Neural progenitor cell (in vitro differentiated cells): ENCODE results near the gene CTCF. TPM values are rescaled to one million over a fixed set of nuclear protein-coding genes. Genes with fewer than 3 reads are reported as not detected.

Experiments
- DNase-seq: peaks from one replicate; pipeline ENCODE4 v3.0.0-alpha.2; 2016; ENCODE audit warnings: low spot score
- H2AFZ ChIP-seq: fragments of 200-600 bp; sonication (generic); replicated peaks from 2 replicates; pipeline ENCODE4 v1.6.1; 2016; ENCODE audit warnings: antibody characterized with exemption
- H3F3A ChIP-seq: fragments of 200-600 bp; sonication (generic); 2 replicates; pipeline ENCODE4 v1.6.1; 2016; ENCODE audit warnings: antibody characterized with exemption, low read depth
- H3K27ac ChIP-seq: fragments of 200-600 bp; sonication (generic); 2 replicates; pipeline ENCODE4 v1.5.1; 2016; ENCODE audit warnings: mild to moderate bottlenecking
- H3K27me3 ChIP-seq: fragments of 200-600 bp; sonication (generic); 2 replicates; pipeline ENCODE4 v1.6.1; 2016; ENCODE audit warnings: mild to moderate bottlenecking, moderate library complexity
- H3K36me3 ChIP-seq: fragments of 200-600 bp; sonication (generic); 2 replicates; pipeline ENCODE4 v1.5.1; 2016
- H3K4me1 ChIP-seq: fragments of 200-600 bp; sonication (generic); 2 replicates; pipeline ENCODE4 v1.6.1; 2016; ENCODE audit warnings: mixed run types
- H3K4me2 ChIP-seq: fragments of 200-600 bp; sonication (generic); 2 replicates; pipeline ENCODE4 v1.6.1; 2016
- H3K4me3 ChIP-seq: fragments of 200-600 bp; sonication (generic); 2 replicates; pipeline ENCODE4 v1.5.1; 2016
- H3K79me2 ChIP-seq: fragments of 200-600 bp; sonication (generic); 2 replicates; pipeline ENCODE4 v1.6.1; 2016; ENCODE audit warnings: low read depth
- H3K9ac ChIP-seq: fragments of 200-600 bp; sonication (generic); 2 replicates; pipeline ENCODE4 v1.6.1; 2016
- H3K9me3 ChIP-seq: fragments of 200-600 bp; sonication (generic); 2 replicates; pipeline ENCODE4 v1.5.1; 2016; ENCODE audit warnings: low read depth
- H4K20me1 ChIP-seq: fragments of 200-600 bp; sonication (generic); 2 replicates; pipeline ENCODE4 v1.6.1; 2016; ENCODE audit warnings: low read depth
- H3K27ac Mint-ChIP-seq: 3 replicates; pipeline ENCODE4 v1.8.0; 2021; ENCODE audit warnings: mixed read lengths
- H3K27me3 Mint-ChIP-seq: 2 replicates; pipeline ENCODE4 v1.8.0; 2022; ENCODE audit warnings: low read depth, mild to moderate bottlenecking, inconsistent platforms, moderate library complexity, mixed read lengths; ENCODE audit not compliant: insufficient read depth
- H3K36me3 Mint-ChIP-seq: 3 replicates; pipeline ENCODE4 v1.8.0; 2021; ENCODE audit warnings: mixed read lengths
- H3K4me1 Mint-ChIP-seq: 3 replicates; pipeline ENCODE4 v1.8.0; 2021; ENCODE audit warnings: mixed read lengths
- H3K4me3 Mint-ChIP-seq: 3 replicates; pipeline ENCODE4 v1.8.0; 2021; ENCODE audit warnings: mild to moderate bottlenecking, moderate library complexity, mixed read lengths
- H3K9me3 Mint-ChIP-seq: 3 replicates; pipeline ENCODE4 v1.8.0; 2020; ENCODE audit warnings: mixed read lengths
- EZH2 ChIP-seq: fragments of 200-600 bp; sonication (generic); IDR thresholded peaks from 2 replicates; pipeline ENCODE4 v1.6.1; 2017; ENCODE audit warnings: antibody characterized with exemption, mild to moderate bottlenecking, moderate library complexity
- EZH2phosphoT487 ChIP-seq: fragments of 200-600 bp; sonication (generic); IDR thresholded peaks from 2 replicates; pipeline ENCODE4 v1.6.1; 2017; ENCODE audit warnings: antibody characterized with exemption
- total RNA-seq: library from RNA; depleted of rRNA; stranded (reverse); fragments of >200 nt; gene quantifications from 2 replicates; pipeline ENCODE4 v1.2.3, GENCODE V29; 2015; ENCODE audit warnings: low replicate concordance
- TF ChIP-seq, protein P1 (sequence below): fragments of 200-600 bp; sonication (generic); IDR thresholded peaks from 2 replicates; pipeline ENCODE4 v1.5.1; 2017; ENCODE audit warnings: antibody characterized with exemption, mild to moderate bottlenecking

CTCF gene
- total RNA-seq, 1 donor from 2014 or later, result 76.3 TPM

GRCh38 chr16:67571464-67571863, 9.1 kb downstream of the CTCF start:
- Histone ChIP-seq H3K4me1 (no peaks in the 10 kb centered on the region), H3K36me3 (peaks cover 27% of the 10 kb centered on the region), H3K27me3 (no peaks in the 10 kb centered on the region), H2AFZ (no peak overlapping the region), H3K79me2 (peaks cover 100% of the 10 kb centered on the region), H3K4me2 (no peak overlapping the region), H3K4me3 (no peak overlapping the region), H3K9ac (no peak overlapping the region), H4K20me1 (peaks cover 30% of the 10 kb centered on the region), H3K27ac (no peak overlapping the region), H3F3A (peaks cover 7% of the 10 kb centered on the region), H3K9me3 (no peaks in the 10 kb centered on the region)
- Mint-ChIP-seq H3K4me3 (no peak overlapping the region), H3K4me1 (no peaks in the 10 kb centered on the region), H3K27ac (no peak overlapping the region), H3K36me3 (peaks cover 36% of the 10 kb centered on the region), H3K27me3 (no peaks in the 10 kb centered on the region), H3K9me3 (no peaks in the 10 kb centered on the region)
- no peak for DNase-seq
- no peak for TF ChIP-seq EZH2
- TF ChIP-seq EZH2phosphoT487, result no peak
- TF ChIP-seq, protein P1, sequence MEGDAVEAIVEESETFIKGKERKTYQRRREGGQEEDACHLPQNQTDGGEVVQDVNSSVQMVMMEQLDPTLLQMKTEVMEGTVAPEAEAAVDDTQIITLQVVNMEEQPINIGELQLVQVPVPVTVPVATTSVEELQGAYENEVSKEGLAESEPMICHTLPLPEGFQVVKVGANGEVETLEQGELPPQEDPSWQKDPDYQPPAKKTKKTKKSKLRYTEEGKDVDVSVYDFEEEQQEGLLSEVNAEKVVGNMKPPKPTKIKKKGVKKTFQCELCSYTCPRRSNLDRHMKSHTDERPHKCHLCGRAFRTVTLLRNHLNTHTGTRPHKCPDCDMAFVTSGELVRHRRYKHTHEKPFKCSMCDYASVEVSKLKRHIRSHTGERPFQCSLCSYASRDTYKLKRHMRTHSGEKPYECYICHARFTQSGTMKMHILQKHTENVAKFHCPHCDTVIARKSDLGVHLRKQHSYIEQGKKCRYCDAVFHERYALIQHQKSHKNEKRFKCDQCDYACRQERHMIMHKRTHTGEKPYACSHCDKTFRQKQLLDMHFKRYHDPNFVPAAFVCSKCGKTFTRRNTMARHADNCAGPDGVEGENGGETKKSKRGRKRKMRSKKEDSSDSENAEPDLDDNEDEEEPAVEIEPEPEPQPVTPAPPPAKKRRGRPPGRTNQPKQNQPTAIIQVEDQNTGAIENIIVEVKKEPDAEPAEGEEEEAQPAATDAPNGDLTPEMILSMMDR, result no peak

DNA sequence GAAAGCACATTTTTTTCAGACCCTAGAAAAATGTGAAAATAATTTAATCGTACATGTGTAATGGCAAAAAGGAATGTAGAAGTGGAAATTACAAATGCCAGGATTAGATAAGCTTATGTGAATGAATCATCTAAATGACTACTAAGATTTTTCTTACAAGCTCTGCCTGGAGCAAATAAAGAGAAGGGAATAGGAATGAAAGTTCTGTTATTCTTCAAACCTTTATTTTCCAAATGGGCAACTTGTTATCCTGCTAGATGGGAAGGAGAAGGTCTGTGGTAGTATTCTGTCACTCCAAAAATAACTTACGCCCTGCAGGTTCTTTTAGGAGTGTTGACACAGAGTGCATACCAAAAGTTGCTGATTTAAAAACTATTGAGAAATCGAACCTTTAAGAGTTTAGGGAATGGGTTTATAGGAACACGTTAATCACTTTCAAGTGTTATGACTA, 9.7 kb downstream of the CTCF start:
- Histone ChIP-seq H3K79me2 (peaks cover 100% of the 10 kb centered on the region), H3K4me2 (no peak overlapping the region), H3K9ac (no peak overlapping the region), H2AFZ (no peak overlapping the region), H3K27me3 (no peaks in the 10 kb centered on the region), H4K20me1 (peaks cover 25% of the 10 kb centered on the region), H3K4me3 (no peak overlapping the region), H3K36me3 (peaks cover 27% of the 10 kb centered on the region), H3K4me1 (no peaks in the 10 kb centered on the region), H3K27ac (no peak overlapping the region), H3K9me3 (no peaks in the 10 kb centered on the region), H3F3A (peaks cover 7% of the 10 kb centered on the region)
- TF ChIP-seq, protein P1, result no peak
- TF ChIP-seq EZH2, result no peak
- no peak for TF ChIP-seq EZH2phosphoT487
- Mint-ChIP-seq H3K36me3 (peaks cover 39% of the 10 kb centered on the region), H3K27ac (no peak overlapping the region), H3K4me3 (no peak overlapping the region), H3K4me1 (no peaks in the 10 kb centered on the region), H3K9me3 (no peaks in the 10 kb centered on the region), H3K27me3 (no peaks in the 10 kb centered on the region)
- DNase-seq, result no peak

GRCh38 chr16:67579686-67580085, 17.4 kb downstream of the CTCF start:
- Histone ChIP-seq H3K27ac (no peak overlapping the region), H3K79me2 (peaks cover 99% of the 10 kb centered on the region), H4K20me1 (peaks cover 29% of the 10 kb centered on the region), H3K27me3 (no peaks in the 10 kb centered on the region), H3K36me3 (peaks cover 14% of the 10 kb centered on the region), H3K9me3 (no peaks in the 10 kb centered on the region), H3K4me1 (no peaks in the 10 kb centered on the region), H2AFZ (no peak overlapping the region), H3K9ac (no peak overlapping the region), H3F3A (peaks cover 6% of the 10 kb centered on the region), H3K4me2 (no peak overlapping the region), H3K4me3 (no peak overlapping the region)
- TF ChIP-seq EZH2phosphoT487, result no peak
- TF ChIP-seq, protein P1, result no peak
- no peak for TF ChIP-seq EZH2
- H3K27me3 Mint-ChIP-seq, result peaks cover 4% of the 10 kb centered on the region
- no peaks in the 10 kb centered on the region for H3K4me1 Mint-ChIP-seq
- H3K9me3 Mint-ChIP-seq, result no peaks in the 10 kb centered on the region
- no peak overlapping the region for H3K4me3 Mint-ChIP-seq
- H3K27ac Mint-ChIP-seq, result no peak overlapping the region
- H3K36me3 Mint-ChIP-seq, result peaks cover 35% of the 10 kb centered on the region
- no peak for DNase-seq
